NCI-H2227 treated with DMSO at 0.1 percent for 48 hours (cell line): Measurements from ENCODE around the gene TRPM3.
A peak's percentile ranks its signal among the peaks of the same experiment; 100 is the strongest.
"Not testable (repeated sequence)": the region's sequence is repeated elsewhere in the genome, so short reads cannot be mapped to it uniquely, and the experiment has no call there.

ENCODE experiments used
- DNase-seq: peaks from one replicate; lab custom pipeline; 2025; lab: John Stamatoyannopoulos, UW

TRPM3 gene

GRCh38 chr9:70749066-70749465 is 372.4 kb downstream of the TRPM3 start:
- no peak for DNase-seq

- no peak for DNase-seq
Observed at GRCh38 chr9:70747261-70747718, 374.1 kb downstream of the TRPM3 start.

- no peak for DNase-seq
Observed at GRCh38 chr9:70746760-70747159, 374.7 kb downstream of the TRPM3 start.

GRCh38 chr9:70746316-70746715 is 375.1 kb downstream of the TRPM3 start:
- no peak for DNase-seq

GRCh38 chr9:70724794-70725193 is 396.6 kb downstream of the TRPM3 start:
- DNase-seq, result not testable (repeated sequence)

- DNase-seq, result not testable (repeated sequence)
Observed at GRCh38 chr9:70724025-70724424, 397.4 kb downstream of the TRPM3 start.

- not testable (repeated sequence) for DNase-seq
Observed at GRCh38 chr9:70706797-70707196, 414.6 kb downstream of the TRPM3 start.

- DNase-seq, result peak; percentile 69
Observed at GRCh38 chr9:70701163-70701562, 420.3 kb downstream of the TRPM3 start.

- DNase-seq, result no peak
Observed at GRCh38 chr9:70696694-70697335, 424.6 kb downstream of the TRPM3 start.

- DNase-seq, result no peak
Observed at GRCh38 chr9:70694758-70695157, 426.7 kb downstream of the TRPM3 start.

- no peak for DNase-seq
Observed at GRCh38 chr9:70693186-70693585, 428.2 kb downstream of the TRPM3 start.

GRCh38 chr9:70692431-70692830 is 429.0 kb downstream of the TRPM3 start:
- no peak for DNase-seq

- DNase-seq, result peak; percentile 33
Observed at GRCh38 chr9:70688704-70689103, 432.7 kb downstream of the TRPM3 start.

GRCh38 chr9:70683841-70684240 is 437.6 kb downstream of the TRPM3 start:
- DNase-seq, result no peak

- no peak for DNase-seq
Observed at GRCh38 chr9:70682298-70682697, 439.1 kb downstream of the TRPM3 start.

- no peak for DNase-seq
Observed at GRCh38 chr9:70679845-70680244, 441.6 kb downstream of the TRPM3 start.

GRCh38 chr9:70678153-70678552 is 443.3 kb downstream of the TRPM3 start:
- no peak for DNase-seq

GRCh38 chr9:70677055-70677735 is 444.2 kb downstream of the TRPM3 start:
- no peak for DNase-seq

- DNase-seq, result peak; percentile 39
Observed at GRCh38 chr9:70675868-70676370, 445.5 kb downstream of the TRPM3 start.

- DNase-seq, result no peak
Observed at GRCh38 chr9:70673844-70674243, 447.6 kb downstream of the TRPM3 start.

GRCh38 chr9:70672161-70672649 is 449.2 kb downstream of the TRPM3 start:
- no peak for DNase-seq

GRCh38 chr9:70668751-70669150 is 452.7 kb downstream of the TRPM3 start:
- no peak for DNase-seq

- DNase-seq, result no peak
Observed at GRCh38 chr9:70658765-70659164, 462.7 kb downstream of the TRPM3 start.
